ENCODE results near the gene FFAR2. TPM values are rescaled to one million over a fixed set of nuclear protein-coding genes. Genes with fewer than 3 reads are reported as not detected.
"Not testable (repeated sequence)": the region's sequence is repeated elsewhere in the genome, so short reads cannot be mapped to it uniquely, and the experiment has no call there.

Gene FFAR2
- total RNA-seq, 1 donor from 2014 or later: 0.16 TPM

GRCh38 chr19:35458192-35458591 lies 10.1 kb downstream of the FFAR2 start:
- no peak for DNase-seq

- no peak for DNase-seq
These were observed 10.8 kb downstream of the FFAR2 start for GRCh38 chr19:35458731-35459391.

- no peak for DNase-seq
These were observed 11.5 kb downstream of the FFAR2 start for GRCh38 chr19:35459414-35460082.

- no peak for DNase-seq
These were observed 12.6 kb downstream of the FFAR2 start for GRCh38 chr19:35460608-35461007.

GRCh38 chr19:35461060-35461459 lies 13.0 kb downstream of the FFAR2 start:
- DNase-seq: no peak

GRCh38 chr19:35461788-35462187 lies 13.7 kb downstream of the FFAR2 start:
- DNase-seq: not testable (repeated sequence)

GRCh38 chr19:35462476-35462953 lies 14.5 kb downstream of the FFAR2 start:
- no peak for DNase-seq

- not testable (repeated sequence) for DNase-seq
These were observed 14.9 kb downstream of the FFAR2 start for GRCh38 chr19:35462956-35463355.

GRCh38 chr19:35466259-35466658 lies 18.2 kb downstream of the FFAR2 start:
- no peak for DNase-seq

GRCh38 chr19:35468637-35469036 lies 20.6 kb downstream of the FFAR2 start:
- DNase-seq: peak; percentile 6

GRCh38 chr19:35470128-35470527 lies 22.1 kb downstream of the FFAR2 start:
- no peak for DNase-seq

- not testable (repeated sequence) for DNase-seq
These were observed 23.0 kb downstream of the FFAR2 start for GRCh38 chr19:35471075-35471474.

- DNase-seq: no peak
These were observed 23.9 kb downstream of the FFAR2 start for GRCh38 chr19:35471946-35472345.

- no peak for DNase-seq
These were observed 26.0 kb downstream of the FFAR2 start for GRCh38 chr19:35474104-35474503.

- DNase-seq: not testable (repeated sequence)
These were observed 26.5 kb downstream of the FFAR2 start for GRCh38 chr19:35474594-35474993.

- no peak for DNase-seq
These were observed 28.1 kb downstream of the FFAR2 start for GRCh38 chr19:35476149-35476548.

- DNase-seq: no peak
These were observed 31.0 kb downstream of the FFAR2 start for GRCh38 chr19:35478794-35479677.

- DNase-seq: no peak
These were observed 35.0 kb downstream of the FFAR2 start for GRCh38 chr19:35483089-35483488.

GRCh38 chr19:35484252-35485036 lies 36.4 kb downstream of the FFAR2 start:
- no peak for DNase-seq

- DNase-seq: no peak
These were observed 38.2 kb downstream of the FFAR2 start for GRCh38 chr19:35486268-35486708.

- no peak for DNase-seq
These were observed 39.7 kb downstream of the FFAR2 start for GRCh38 chr19:35487656-35488182.

GRCh38 chr19:35488677-35489076 lies 40.6 kb downstream of the FFAR2 start:
- no peak for DNase-seq

All from occipital lobe (tissue), 2 donors.